Measurements from ENCODE around the gene RNF39.

DNA sequence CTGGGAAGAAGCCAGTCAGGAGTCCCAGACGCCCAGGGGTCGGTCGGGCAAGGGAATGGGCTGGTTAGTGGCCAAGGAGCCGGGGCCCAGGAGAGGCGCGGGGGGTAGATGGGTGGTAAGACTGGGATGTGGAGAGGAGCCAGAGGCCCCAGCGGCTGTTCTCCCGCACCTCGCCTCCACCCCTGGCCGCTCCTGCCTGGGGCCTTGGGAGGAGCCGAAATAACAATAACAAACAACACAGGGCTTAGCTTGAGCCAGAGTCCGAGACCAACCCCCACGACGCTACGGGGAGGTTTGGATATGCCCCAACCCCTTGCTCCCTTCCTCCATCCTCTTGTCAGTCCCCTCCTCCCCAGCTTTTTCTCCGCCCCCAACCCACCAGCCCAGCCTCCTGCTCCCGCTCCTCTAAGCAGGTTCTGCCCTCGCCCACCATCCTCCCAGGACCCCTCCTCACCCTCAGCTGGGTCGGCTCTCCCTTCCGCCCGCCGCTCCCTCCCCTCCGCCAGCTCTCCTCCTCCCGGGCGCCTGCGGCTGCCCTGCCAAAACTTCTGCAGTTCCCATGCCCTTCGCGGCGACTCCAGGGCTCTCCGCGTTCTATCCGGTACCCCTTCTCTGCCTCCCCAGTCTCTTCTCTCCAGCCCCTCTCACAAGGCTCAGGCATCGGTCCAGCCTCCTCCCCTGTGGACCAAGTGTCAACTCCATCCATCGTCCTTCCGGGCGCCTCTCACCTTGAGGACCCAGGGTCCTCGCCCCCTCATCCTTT, 1.1 kb downstream of the RNF39 start:
- TF ChIP-seq ZZZ3 (IDR thresholded peaks at IDR 0.05; ENCODE audit: control insufficient read depth, insufficient read length, low read depth) (no peak), DPF2 (IDR thresholded peaks at IDR 0.05) (no peak), CHD1 (IDR thresholded peaks at IDR 0.05; ENCODE audit: low read depth, low read length) (no peak), NR2C1 (IDR thresholded peaks at IDR 0.05) (no peak), RELA (IDR thresholded peaks at IDR 0.05; ENCODE audit: borderline replicate concordance, partially characterized antibody) (no peak)
